ENCODE results near the gene DLGAP1.

The DLGAP1 gene

DNA sequence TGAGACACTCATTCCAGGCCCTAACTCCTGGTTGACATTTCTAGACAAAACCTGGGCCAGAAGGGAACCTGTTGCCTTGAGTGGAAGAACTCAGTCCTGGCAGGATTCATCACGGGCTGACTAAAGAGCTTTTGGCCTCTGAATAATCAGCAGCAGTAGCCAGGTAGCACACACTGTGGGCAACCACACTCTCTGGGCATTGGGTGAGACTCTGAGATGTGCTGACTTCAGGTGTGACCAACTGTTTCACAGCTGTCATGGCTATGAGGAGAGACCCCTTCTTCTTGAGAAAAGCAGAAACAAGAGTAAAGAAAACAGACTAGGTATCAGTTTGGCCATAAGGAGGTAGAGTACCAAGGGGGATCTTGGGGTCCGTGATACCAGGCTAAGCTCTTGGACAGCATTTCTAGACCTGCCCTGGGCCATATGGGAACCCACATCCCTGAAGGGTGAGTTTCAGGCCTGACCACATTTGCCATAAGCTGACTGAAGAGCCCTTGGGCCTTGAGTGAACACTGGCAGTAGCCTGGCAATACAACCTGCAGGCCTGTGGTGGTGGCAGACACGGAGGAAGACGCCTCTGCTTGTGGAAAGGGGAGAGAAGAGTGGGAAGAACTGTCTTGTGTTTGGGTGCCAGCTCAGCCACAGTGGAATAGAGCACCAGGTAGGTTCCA lies 230.9 kb downstream of the DLGAP1 start:
- H3K79me2 ChIP-seq (ENCODE audit: control insufficient read depth, insufficient read depth, low read length, unreplicated experiment), result no peaks in the 10 kb centered on the region
- H3K27ac ChIP-seq (ENCODE audit: low read depth, low read length), result no peak overlapping the region

GRCh38 chr18:4211111-4211837 lies 243.8 kb downstream of the DLGAP1 start:
- no peaks in the 10 kb centered on the region for H3K36me3 ChIP-seq (ENCODE audit: insufficient read depth, low read length)
- no peak overlapping the region for H2AFZ ChIP-seq (ENCODE audit: low read length, unreplicated experiment)
- H3K4me3 ChIP-seq (ENCODE audit: low read depth, low read length), result no peak overlapping the region
- H3K27me3 ChIP-seq (ENCODE audit: insufficient read depth, low read length), result no peaks in the 10 kb centered on the region
- no peaks in the 10 kb centered on the region for H3K79me2 ChIP-seq (ENCODE audit: control insufficient read depth, insufficient read depth, low read length, unreplicated experiment)
- H3K27ac ChIP-seq (ENCODE audit: low read depth, low read length), result no peak overlapping the region
- no peaks in the 10 kb centered on the region for H3K4me1 ChIP-seq (ENCODE audit: control insufficient read depth, insufficient read depth, low read length, unreplicated experiment)

More for the DNA sequence above, 230.9 kb downstream of the DLGAP1 start:
- H3K4me3 ChIP-seq (ENCODE audit: low read depth, low read length), result no peak overlapping the region
- no peak overlapping the region for H2AFZ ChIP-seq (ENCODE audit: low read length, unreplicated experiment)
- H3K36me3 ChIP-seq (ENCODE audit: insufficient read depth, low read length), result no peaks in the 10 kb centered on the region
- no peaks in the 10 kb centered on the region for H3K4me1 ChIP-seq (ENCODE audit: control insufficient read depth, insufficient read depth, low read length, unreplicated experiment)
- no peaks in the 10 kb centered on the region for H3K27me3 ChIP-seq (ENCODE audit: insufficient read depth, low read length)

DNA sequence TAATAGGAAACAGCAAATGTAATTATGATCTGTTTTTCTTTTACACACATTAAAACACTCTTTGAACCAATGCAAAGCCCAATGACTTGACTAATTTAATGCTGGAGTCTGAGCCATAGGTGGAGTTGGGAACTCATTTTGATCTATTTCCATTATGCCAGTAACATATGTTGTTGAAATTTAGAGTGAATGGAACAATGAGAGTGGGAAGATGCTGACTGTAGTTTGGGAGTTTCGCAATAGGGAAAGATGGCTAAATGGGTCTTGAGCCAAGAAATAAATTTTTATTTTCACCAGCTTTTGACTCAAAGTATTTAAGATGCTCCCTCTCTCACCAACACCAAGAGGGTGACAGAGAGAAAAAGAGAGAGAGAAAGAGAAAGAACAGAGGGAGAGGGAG lies 246.7 kb downstream of the DLGAP1 start:
- no peaks in the 10 kb centered on the region for H3K36me3 ChIP-seq (ENCODE audit: insufficient read depth, low read length)
- no peaks in the 10 kb centered on the region for H3K27me3 ChIP-seq (ENCODE audit: insufficient read depth, low read length)

GRCh38 chr18:4207383-4207985 lies 247.6 kb downstream of the DLGAP1 start:
- Histone ChIP-seq H3K79me2 (ENCODE audit: control insufficient read depth, insufficient read depth, low read length, unreplicated experiment) (no peaks in the 10 kb centered on the region), H2AFZ (ENCODE audit: low read length, unreplicated experiment) (no peak overlapping the region), H3K27me3 (ENCODE audit: insufficient read depth, low read length) (no peaks in the 10 kb centered on the region), H3K27ac (ENCODE audit: low read depth, low read length) (no peak overlapping the region), H3K4me3 (ENCODE audit: low read depth, low read length) (no peak overlapping the region), H3K4me1 (ENCODE audit: control insufficient read depth, insufficient read depth, low read length, unreplicated experiment) (no peaks in the 10 kb centered on the region), H3K36me3 (ENCODE audit: insufficient read depth, low read length) (no peaks in the 10 kb centered on the region)

More for the DNA sequence above, 246.7 kb downstream of the DLGAP1 start:
- Histone ChIP-seq H3K4me1 (ENCODE audit: control insufficient read depth, insufficient read depth, low read length, unreplicated experiment) (no peaks in the 10 kb centered on the region), H3K79me2 (ENCODE audit: control insufficient read depth, insufficient read depth, low read length, unreplicated experiment) (no peaks in the 10 kb centered on the region), H3K27ac (ENCODE audit: low read depth, low read length) (no peak overlapping the region), H3K4me3 (ENCODE audit: low read depth, low read length) (no peak overlapping the region), H2AFZ (ENCODE audit: low read length, unreplicated experiment) (no peak overlapping the region)

DNA sequence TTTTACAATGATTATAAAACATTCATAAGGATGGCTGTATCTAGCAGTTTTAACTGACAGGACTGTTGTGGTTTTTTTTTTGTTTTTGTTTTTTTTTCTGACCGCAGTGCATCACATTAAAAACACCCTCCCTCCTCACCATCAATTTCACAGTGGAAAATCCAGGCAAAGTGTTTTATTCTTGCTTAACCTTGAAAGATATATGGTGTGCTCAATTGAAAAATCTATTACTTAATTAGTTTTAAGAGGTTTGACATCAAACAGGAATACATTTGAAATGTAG lies 250.7 kb downstream of the DLGAP1 start:
- Histone ChIP-seq H3K4me1 (ENCODE audit: control insufficient read depth, insufficient read depth, low read length, unreplicated experiment) (no peaks in the 10 kb centered on the region), H3K36me3 (ENCODE audit: insufficient read depth, low read length) (no peaks in the 10 kb centered on the region), H2AFZ (ENCODE audit: low read length, unreplicated experiment) (no peak overlapping the region), H3K27me3 (ENCODE audit: insufficient read depth, low read length) (no peaks in the 10 kb centered on the region), H3K27ac (ENCODE audit: low read depth, low read length) (no peak overlapping the region), H3K79me2 (ENCODE audit: control insufficient read depth, insufficient read depth, low read length, unreplicated experiment) (no peaks in the 10 kb centered on the region), H3K4me3 (ENCODE audit: low read depth, low read length) (no peak overlapping the region)

DNA sequence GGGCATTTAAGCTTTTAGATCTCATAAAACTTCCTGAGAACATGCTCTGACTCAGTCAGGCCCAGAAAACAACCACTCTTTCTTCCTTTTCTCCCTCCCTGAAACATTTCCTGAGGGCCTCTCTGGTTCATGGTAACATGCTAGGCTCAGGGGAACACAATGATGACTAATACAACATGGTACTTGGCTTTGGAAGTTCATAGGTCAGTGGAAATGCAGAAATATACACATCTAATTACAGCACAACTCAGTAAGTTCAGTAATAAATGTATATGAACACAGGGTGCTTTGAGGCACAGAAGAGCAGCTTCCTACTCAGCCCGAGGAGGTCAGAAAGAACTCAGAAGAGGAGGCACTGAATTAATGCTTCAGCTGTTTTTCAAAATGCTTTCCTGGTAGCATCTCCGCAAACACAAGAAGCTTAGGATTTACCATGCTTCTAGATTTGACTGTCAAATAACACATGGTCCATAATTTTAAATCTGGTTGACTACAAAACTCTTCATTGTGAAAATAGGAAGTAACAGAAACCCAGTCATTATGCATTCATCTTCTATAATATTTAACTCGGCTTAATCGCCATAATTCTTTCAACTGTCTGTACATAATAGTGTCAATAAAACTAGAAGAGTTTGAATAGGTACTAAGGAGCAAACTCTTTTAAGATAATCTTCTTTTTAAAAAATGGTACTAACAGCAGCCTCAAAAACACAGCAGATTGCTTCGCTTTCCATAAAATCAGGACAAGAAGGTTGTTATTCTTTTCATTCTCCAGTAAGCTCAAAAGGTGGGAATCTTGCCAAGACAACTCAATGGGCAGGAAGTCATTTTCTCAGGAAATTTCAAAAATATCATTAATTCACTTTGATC lies 251.3 kb downstream of the DLGAP1 start:
- H3K4me3 ChIP-seq (ENCODE audit: low read depth, low read length), result no peak overlapping the region
- H3K4me1 ChIP-seq (ENCODE audit: control insufficient read depth, insufficient read depth, low read length, unreplicated experiment), result no peaks in the 10 kb centered on the region
- H3K79me2 ChIP-seq (ENCODE audit: control insufficient read depth, insufficient read depth, low read length, unreplicated experiment), result no peaks in the 10 kb centered on the region
- H2AFZ ChIP-seq (ENCODE audit: low read length, unreplicated experiment), result no peak overlapping the region
- H3K27me3 ChIP-seq (ENCODE audit: insufficient read depth, low read length), result no peaks in the 10 kb centered on the region
- H3K36me3 ChIP-seq (ENCODE audit: insufficient read depth, low read length), result no peaks in the 10 kb centered on the region
- no peak overlapping the region for H3K27ac ChIP-seq (ENCODE audit: low read depth, low read length)

GRCh38 chr18:4200399-4200798 lies 254.7 kb downstream of the DLGAP1 start:
- no peaks in the 10 kb centered on the region for H3K79me2 ChIP-seq (ENCODE audit: control insufficient read depth, insufficient read depth, low read length, unreplicated experiment)
- H3K27ac ChIP-seq (ENCODE audit: low read depth, low read length), result no peak overlapping the region
- H3K4me1 ChIP-seq (ENCODE audit: control insufficient read depth, insufficient read depth, low read length, unreplicated experiment), result no peaks in the 10 kb centered on the region
- no peaks in the 10 kb centered on the region for H3K36me3 ChIP-seq (ENCODE audit: insufficient read depth, low read length)
- no peak overlapping the region for H2AFZ ChIP-seq (ENCODE audit: low read length, unreplicated experiment)
- no peaks in the 10 kb centered on the region for H3K27me3 ChIP-seq (ENCODE audit: insufficient read depth, low read length)
- no peak overlapping the region for H3K4me3 ChIP-seq (ENCODE audit: low read depth, low read length)

- Histone ChIP-seq H3K79me2 (ENCODE audit: control insufficient read depth, insufficient read depth, low read length, unreplicated experiment) (no peaks in the 10 kb centered on the region), H3K4me3 (ENCODE audit: low read depth, low read length) (no peak overlapping the region), H3K27me3 (ENCODE audit: insufficient read depth, low read length) (no peaks in the 10 kb centered on the region), H3K27ac (ENCODE audit: low read depth, low read length) (no peak overlapping the region), H2AFZ (ENCODE audit: low read length, unreplicated experiment) (no peak overlapping the region), H3K4me1 (ENCODE audit: control insufficient read depth, insufficient read depth, low read length, unreplicated experiment) (no peaks in the 10 kb centered on the region), H3K36me3 (ENCODE audit: insufficient read depth, low read length) (no peaks in the 10 kb centered on the region)
These were observed 256.2 kb downstream of the DLGAP1 start for GRCh38 chr18:4198956-4199355.

DNA sequence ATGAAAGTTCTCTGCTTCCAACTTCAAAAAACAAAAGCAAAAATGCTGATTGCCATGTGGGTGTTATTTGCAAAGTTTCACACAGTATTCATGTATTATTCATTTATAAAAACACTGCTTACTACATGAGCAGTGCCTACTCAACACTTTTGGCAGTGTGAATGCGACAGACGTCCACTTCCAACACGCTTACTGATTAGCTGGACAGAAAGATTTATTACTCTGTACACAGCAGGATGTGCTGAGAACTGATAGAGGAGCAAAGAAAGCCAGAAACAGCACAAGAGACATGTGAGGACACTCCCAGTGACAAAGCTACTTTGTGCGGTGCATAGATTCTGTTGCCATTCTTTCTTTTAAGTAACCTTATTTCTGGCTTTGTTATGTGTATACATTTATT lies 258.8 kb downstream of the DLGAP1 start:
- Histone ChIP-seq H3K4me1 (ENCODE audit: control insufficient read depth, insufficient read depth, low read length, unreplicated experiment) (no peaks in the 10 kb centered on the region), H3K27ac (ENCODE audit: low read depth, low read length) (no peak overlapping the region), H3K36me3 (ENCODE audit: insufficient read depth, low read length) (no peaks in the 10 kb centered on the region), H3K27me3 (ENCODE audit: insufficient read depth, low read length) (no peaks in the 10 kb centered on the region), H3K4me3 (ENCODE audit: low read depth, low read length) (no peak overlapping the region), H2AFZ (ENCODE audit: low read length, unreplicated experiment) (no peak overlapping the region), H3K79me2 (ENCODE audit: control insufficient read depth, insufficient read depth, low read length, unreplicated experiment) (no peaks in the 10 kb centered on the region)

- Histone ChIP-seq H3K4me3 (ENCODE audit: low read depth, low read length) (no peak overlapping the region), H3K27me3 (ENCODE audit: insufficient read depth, low read length) (no peaks in the 10 kb centered on the region), H2AFZ (ENCODE audit: low read length, unreplicated experiment) (no peak overlapping the region), H3K4me1 (ENCODE audit: control insufficient read depth, insufficient read depth, low read length, unreplicated experiment) (no peaks in the 10 kb centered on the region), H3K36me3 (ENCODE audit: insufficient read depth, low read length) (no peaks in the 10 kb centered on the region), H3K79me2 (ENCODE audit: control insufficient read depth, insufficient read depth, low read length, unreplicated experiment) (no peaks in the 10 kb centered on the region), H3K27ac (ENCODE audit: low read depth, low read length) (no peak overlapping the region)
These were observed 262.0 kb downstream of the DLGAP1 start for GRCh38 chr18:4193086-4193485.
